Suprapubic skin (tissue), 4 donors: ENCODE data around the gene MEGF9.

Experiments
- CTCF ChIP-seq, 2 donors: fragments of 200-600 bp in 1 of 2; fragments of 450-650 bp in 1 of 2; sonication (generic) in 1 of 2; IDR thresholded peaks; one replicate each; pipeline ENCODE4 v1.5.1; 2016 to 2019; ENCODE audit warnings: antibody characterized with exemption in 2 of 2, mild to moderate bottlenecking in 1 of 2, moderate library complexity in 1 of 2
- POLR2A ChIP-seq, 2 donors: fragments of 450-650 bp; IDR thresholded peaks; one replicate each; pipeline ENCODE4 v1.6.1; 2017; ENCODE audit warnings: antibody characterized with exemption in 2 of 2, mild to moderate bottlenecking in 2 of 2, moderate library complexity in 2 of 2
- POLR2AphosphoS5 ChIP-seq, 3 donors: sonication (generic); formaldehyde crosslinking; IDR thresholded peaks; one replicate each; pipeline ENCODE4 v1.6.1; 2017; ENCODE audit warnings: antibody characterized with exemption in 3 of 3

- no peak for TF ChIP-seq POLR2AphosphoS5 (IDR thresholded peaks at IDR 0.05)
- TF ChIP-seq CTCF (IDR thresholded peaks at IDR 0.05): no peak
- TF ChIP-seq POLR2A (IDR thresholded peaks at IDR 0.05): no peak
Measured at GRCh38 chr9:120559546-120559945, 154.7 kb downstream of the MEGF9 start.
